Epithelial cell of esophagus (primary cell): ENCODE data around the gene NBAS.

Experiments used
- DNase-seq: peaks from one replicate; pipeline ENCODE4 v3.0.0; 2010; ENCODE audit warnings: low read depth
- H3K4me3 ChIP-seq: 2 replicates; pipeline ENCODE4 v1.5.1; 2011; ENCODE audit warnings: mild to moderate bottlenecking, low read length, control low read depth
- TF ChIP-seq, protein P1 (sequence below): IDR thresholded peaks from 2 replicates; pipeline ENCODE4 v1.5.1; 2011; ENCODE audit warnings: low read depth, mild to moderate bottlenecking, low read length, control low read depth, inconsistent platforms; ENCODE audit not compliant: insufficient read depth; ENCODE audit errors: missing control alignments

NBAS gene

DNA sequence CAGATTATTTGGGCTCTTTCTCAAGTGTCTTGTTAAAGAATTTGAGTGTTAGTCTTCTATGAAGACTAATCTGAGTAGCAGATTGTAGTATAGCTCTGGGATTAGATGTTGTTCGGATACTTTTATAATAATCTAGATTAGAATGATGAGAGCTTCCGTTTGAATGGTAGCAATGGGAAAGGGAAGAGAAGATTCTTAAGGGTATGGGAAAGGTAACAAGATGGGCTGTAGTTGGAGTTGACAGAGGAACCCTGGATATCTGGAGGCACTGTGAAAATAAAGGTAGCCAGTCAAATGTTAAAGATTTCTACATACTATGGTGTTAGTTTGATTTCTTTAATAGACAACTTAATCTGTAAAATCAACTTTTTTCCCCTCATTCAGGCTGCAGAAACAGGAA is 35.2 kb upstream of the NBAS start:
- TF ChIP-seq, protein P1, sequence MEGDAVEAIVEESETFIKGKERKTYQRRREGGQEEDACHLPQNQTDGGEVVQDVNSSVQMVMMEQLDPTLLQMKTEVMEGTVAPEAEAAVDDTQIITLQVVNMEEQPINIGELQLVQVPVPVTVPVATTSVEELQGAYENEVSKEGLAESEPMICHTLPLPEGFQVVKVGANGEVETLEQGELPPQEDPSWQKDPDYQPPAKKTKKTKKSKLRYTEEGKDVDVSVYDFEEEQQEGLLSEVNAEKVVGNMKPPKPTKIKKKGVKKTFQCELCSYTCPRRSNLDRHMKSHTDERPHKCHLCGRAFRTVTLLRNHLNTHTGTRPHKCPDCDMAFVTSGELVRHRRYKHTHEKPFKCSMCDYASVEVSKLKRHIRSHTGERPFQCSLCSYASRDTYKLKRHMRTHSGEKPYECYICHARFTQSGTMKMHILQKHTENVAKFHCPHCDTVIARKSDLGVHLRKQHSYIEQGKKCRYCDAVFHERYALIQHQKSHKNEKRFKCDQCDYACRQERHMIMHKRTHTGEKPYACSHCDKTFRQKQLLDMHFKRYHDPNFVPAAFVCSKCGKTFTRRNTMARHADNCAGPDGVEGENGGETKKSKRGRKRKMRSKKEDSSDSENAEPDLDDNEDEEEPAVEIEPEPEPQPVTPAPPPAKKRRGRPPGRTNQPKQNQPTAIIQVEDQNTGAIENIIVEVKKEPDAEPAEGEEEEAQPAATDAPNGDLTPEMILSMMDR: no peak
- H3K4me3 ChIP-seq: no peak overlapping the region
- no peak for DNase-seq

DNA sequence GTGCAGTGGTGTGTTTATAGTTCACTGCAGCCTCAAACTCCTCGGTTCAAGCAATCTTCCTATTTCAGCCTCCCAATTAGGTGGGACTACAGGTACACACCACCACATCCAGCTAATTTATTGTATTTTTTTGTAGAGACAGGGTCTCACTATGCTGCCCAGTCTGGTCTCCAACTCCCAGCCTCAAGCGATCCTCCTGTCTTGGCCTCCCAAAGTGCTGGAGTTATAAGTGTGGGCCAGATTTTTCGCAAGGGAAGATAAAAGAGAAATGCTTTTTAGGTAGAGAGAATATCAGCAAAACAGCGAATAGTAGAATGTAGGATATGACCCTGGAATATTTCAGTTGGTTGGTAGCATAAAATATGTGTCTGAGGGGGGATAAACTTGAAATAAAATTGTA is 34.8 kb upstream of the NBAS start:
- H3K4me3 ChIP-seq: no peak overlapping the region
- TF ChIP-seq, protein P1: no peak
- no peak for DNase-seq

DNA sequence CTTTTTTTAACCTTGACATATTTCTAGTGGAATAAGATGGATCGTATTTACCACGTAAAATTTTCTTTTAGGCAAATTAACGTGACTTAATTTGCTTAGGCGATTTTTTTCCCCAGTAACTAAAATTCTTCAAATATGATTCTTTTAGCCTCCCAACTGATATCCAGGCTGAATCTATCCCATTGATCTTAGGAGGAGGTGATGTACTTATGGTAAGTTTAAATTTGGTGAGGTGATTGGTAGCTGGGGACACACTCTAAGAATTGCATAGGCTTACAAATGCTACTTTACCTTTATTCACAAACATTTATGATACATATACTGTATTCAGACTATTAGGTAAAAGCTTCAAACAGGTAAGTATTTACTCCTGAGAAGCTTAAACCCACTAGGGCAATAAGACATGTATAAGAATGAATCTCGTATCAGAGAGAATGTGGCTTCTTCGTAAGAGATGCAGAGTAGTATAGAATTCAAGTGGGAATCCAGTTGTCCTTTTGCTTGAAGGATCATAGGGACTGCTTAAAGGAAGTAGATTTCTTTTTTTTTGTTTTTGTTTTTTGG is 34.3 kb upstream of the NBAS start:
- no peak for DNase-seq
- TF ChIP-seq, protein P1: no peak
- no peak overlapping the region for H3K4me3 ChIP-seq

DNA sequence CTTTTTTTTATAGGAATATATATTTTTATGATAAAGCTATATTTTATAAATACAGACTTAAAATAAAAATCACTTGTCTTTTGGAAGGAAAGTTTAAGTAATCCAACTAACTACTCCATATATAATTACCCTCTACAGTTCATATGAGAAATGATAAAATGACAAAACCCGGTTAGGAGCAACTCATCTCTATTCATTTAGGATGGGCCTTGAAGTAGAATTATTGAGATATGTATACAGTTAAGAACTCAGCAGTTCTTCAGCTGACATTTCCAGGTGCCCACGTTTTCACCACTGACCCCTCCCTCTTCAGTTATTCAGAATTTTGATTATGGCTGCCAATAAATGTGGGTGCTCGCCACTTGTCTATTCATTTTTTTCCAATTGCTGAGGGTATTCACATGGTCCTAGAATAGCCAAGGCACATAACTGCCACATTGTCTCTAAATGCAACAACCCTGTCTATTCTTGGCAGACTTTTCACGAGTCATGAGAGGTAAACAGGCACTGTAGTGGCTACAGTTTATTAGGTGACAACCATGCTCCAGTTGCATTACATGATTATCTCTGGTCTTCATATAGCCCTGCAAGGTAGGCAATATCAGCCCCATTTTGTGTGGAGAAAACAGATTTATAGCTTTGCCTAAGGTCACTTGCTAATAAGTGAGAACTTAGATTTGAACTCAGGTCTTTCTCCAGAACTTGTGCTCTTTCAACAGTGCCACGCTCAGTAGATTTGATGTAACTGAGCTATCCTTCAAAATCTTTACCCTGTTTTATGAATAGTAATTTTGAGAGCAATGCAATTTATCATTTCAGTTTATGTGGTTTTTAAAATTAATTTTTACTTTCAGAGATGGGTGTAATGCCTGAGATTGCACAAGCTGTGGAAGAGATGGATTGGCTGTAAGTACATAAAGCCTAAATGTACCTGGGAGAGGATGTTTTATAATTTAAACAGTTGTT is 33.4 kb upstream of the NBAS start:
- TF ChIP-seq, protein P1: no peak
- no peak overlapping the region for H3K4me3 ChIP-seq
- no peak for DNase-seq

DNA sequence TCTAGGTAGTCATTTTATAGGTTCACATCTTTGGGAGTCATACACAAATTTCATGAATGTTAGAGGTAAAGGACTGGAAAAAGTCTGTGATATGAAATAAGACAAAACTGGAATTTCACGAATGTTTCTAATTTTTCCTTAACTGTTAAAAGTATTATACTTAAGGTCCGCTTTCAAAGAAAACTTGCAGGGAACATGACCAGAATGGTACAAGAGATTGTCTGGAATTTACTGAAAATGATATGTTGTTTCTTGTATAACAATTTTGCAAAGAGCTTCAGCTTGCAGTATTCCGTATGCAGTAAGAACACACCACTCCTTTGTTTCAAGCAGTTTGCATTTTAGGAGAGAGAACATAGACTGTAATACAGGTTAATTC is 32.2 kb upstream of the NBAS start:
- H3K4me3 ChIP-seq: peak overlapping the region; percentile 88
- TF ChIP-seq, protein P1: no peak
- no peak for DNase-seq

DNA sequence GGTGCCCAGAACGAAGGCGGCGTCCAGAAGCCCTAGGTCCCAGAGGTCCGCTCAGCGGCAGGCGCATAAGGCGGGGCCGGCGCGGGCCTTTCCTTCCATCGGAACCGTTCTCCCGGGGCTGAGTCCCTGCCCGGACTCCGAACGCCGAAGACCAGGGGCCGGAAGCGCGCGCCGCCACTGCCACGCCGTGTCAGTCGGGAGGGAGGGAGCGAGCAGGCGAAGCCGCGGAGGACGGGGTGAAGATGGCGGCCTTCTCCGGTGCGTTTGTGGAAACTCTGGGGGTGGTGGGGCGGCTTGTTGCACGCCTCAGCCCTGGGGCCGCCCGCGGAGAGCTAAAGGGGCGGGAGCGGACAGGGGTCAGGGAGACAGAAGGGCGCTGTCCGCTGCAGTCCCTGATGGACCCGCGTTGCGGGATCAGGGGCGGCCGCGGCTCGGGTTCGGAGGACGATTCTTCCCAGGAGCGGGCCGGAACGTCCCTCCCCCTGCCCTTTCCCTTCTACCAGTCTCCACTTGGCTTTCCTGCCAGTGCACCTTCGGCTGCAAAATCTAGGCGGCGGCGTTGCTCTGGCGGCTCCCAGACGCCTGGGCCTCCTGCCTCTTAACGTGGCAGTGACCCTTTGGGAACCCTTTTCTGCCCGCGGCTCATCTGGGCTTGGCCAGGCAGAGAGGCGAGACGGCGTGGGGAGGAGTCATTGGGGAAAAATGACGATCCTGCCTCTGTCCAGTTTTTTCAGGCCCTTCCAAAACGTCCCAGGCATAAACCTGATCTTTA is 30.7 kb upstream of the NBAS start, which contains the start of gene DDX1:
Gene DDX1, plus strand, starts transcription at position 177 of the 772 bp plus-strand sequence. Its CDS starts 66 bp downstream, at position 243.
- peak; percentile 89 for DNase-seq
- H3K4me3 ChIP-seq: peak within 1 kb of the TSS; percentile 88
- TF ChIP-seq, protein P1: no peak
